Medulla oblongata (tissue), 1 donor: ENCODE measurements around the gene RAB30.
"Not testable (repeated sequence)": the region's sequence is repeated elsewhere in the genome, so short reads cannot be mapped to it uniquely, and the experiment has no call there.

ENCODE experiments used
- DNase-seq: peaks from one replicate; pipeline ENCODE4 v3.0.0-alpha.2; 2015; ENCODE audit errors: extremely low spot score

RAB30 gene

DNA sequence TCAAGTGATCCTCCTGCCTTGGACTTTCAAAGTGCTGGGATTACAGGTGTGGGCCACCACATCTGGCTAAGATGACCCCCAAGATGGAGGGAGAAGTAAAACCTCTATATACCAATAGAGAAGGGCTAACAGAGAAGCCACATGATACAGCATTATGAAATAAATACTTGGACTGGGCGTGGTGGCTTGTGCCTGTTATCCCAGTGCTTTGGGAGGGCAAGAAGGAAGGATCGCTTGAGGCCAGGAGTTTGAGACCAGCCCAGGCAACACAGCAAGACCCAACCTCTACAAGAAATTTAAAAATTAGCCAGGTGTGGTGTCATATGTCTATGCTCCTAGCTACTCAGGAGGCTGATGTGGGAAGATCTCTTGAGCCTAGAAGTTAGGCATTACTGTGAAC lies 61.7 kb downstream of the RAB30 start:
- DNase-seq: no peak

DNA sequence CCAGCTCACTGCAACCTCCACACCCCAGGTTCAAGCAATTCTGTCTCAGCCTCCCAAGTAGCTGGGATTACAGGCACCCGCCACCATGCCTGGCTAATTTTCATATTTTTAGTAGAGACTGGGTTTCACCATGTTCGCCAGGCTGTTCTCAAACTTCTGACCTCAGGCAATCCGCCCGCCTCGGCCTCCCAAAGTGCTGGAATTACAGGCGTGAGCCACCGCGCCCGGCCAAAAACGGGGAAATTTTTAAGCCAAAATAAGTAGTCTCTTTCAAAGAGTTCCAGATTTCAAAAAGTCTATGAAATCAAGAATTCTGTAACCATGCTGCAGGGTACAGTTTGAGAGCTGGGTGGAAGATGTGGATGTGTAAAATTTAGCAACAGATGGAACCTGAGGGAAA lies 62.6 kb downstream of the RAB30 start:
- not testable (repeated sequence) for DNase-seq

DNA sequence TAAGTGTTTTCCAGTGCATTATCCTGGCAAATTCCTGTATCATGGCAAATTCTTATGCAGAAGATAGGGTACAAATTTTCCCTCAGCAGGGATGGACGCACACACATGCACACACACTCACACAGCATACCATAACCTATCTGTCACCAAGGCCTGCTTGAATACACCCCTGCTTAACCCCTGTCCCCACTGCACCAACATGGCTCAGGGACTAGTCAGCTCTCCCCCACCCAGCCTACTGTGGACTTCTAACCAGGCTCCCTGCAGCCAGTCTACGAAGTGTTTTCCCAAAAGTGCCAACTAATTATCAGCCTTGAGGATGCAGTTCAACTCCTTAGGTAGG lies 63.1 kb downstream of the RAB30 start:
- no peak for DNase-seq

DNA sequence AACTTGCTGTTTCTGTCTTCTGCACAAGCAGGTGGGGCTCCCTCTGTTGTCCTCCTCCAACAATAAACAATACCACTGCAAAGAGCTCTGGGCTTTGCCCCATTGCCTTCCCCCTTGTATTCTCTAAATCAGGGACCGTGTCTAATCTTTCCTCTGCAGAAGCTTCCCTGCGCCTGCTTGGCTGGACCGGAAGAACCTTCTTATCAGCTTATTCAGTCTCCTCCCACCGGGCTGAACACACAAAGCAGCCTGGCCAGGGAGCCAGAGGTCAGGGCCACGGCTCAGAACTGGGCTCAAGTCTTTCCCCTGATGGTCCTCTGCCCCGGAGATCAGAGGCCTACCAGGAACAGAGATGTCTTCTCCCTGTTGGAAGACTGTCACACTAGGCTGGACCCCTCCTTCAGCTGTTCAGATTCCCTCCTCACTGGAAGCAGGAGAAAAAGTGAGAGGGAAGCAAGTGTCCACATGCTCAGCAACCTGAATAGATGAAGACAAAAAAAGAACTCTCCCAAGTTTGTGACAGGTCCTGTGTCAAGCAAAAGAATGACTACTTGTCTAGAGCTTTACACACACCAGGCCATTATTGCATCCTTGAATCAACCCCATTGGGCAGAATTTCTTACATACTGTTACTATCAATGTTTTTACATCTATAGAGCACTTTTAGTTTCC lies 63.7 kb downstream of the RAB30 start:
- DNase-seq: peak; percentile 57

DNA sequence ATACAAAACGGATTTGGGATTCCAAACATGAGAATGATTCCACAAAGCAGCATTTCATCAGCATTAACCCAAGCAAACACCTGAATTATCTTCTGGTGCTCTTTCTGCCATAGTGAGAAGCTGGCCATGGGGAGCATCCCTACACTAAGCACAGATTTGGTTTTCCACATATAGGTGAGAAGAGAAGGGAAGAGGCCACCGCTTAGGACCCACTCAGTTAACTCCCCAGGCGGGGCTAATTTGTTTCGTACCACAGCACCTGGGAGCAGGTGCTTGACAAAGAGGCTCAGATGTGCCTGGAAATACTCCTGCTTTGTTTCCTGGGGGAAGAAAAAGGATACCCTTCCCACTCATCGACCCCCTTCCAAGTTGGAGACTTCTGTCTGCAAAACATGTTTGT lies 64.2 kb downstream of the RAB30 start:
- no peak for DNase-seq

DNA sequence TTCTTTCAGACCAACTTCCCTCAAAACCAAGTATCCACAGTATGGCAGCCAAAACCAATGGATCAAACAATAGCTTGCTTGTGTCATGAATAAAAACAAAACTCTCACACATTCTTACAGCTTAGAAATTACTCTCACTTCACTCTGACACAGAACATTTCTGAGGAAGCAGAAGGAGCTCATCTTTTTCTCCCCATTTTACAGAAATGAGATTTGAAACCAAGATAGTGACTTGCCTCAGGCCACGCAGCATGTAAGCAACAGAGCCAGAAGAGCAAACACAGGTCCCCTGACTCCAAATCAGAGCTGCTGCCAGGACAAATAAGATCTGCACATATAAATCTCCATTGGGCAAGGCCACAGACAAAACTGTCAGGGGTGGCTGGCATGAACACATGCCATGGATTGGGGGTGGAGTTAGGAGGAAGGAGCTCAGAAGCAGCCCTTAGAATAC lies 64.8 kb downstream of the RAB30 start:
- peak; percentile 62 for DNase-seq

DNA sequence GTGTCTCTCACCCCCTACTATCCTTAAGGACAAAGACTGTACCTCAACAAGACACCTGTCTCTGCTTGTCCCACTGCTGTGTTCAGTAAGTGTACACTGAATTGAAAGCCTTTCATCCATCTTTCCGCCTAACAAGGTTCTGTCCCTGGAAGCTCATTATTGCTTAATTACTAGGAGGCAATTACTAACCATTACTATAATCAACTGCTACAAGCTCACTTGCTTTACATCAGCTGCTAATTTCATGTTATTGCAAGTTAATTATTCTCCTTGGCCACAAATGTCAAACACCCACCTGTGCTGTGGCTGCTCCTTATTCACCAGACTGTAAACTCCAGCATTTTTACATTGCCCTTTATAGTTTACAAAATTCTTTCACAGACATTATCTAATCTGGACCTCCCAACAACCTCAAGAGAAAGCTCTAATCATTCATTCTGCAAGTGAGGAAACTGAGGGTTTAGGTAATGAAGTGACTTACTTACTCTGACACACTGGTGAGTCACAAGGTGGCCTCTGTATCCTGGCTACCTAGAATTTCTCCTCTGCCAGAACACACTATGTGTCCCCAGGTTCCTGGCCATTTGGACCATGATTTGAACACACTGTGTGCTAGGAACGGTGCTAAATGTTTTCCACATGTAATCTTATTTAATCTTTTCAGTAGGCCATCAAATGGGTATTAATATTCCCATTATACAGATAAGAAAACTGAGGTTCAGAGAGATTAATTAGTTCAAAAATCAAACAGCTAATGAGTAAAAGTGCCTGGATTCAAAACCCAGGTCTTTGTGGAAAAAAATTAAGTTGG lies 66.7 kb downstream of the RAB30 start:
- DNase-seq: no peak

DNA sequence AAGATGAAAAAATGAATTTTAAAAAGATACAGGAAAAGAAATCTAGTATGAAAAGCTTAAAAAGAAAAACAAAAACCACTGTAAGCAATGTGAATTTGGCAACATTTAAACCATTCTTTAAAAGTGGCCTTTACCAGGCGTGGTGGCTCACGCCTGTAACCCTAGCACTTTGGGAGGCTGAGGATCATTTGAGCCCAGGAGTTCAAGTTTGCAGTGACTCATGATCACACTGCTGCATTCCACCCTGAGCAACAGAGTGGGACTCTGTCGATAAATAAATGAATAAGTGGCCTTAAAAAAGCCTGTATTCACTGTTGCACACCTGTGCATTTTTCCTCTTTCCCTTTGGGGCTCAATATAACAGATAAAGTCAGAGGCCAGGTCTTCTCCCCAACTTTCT lies 69.2 kb downstream of the RAB30 start:
- no peak for DNase-seq

DNA sequence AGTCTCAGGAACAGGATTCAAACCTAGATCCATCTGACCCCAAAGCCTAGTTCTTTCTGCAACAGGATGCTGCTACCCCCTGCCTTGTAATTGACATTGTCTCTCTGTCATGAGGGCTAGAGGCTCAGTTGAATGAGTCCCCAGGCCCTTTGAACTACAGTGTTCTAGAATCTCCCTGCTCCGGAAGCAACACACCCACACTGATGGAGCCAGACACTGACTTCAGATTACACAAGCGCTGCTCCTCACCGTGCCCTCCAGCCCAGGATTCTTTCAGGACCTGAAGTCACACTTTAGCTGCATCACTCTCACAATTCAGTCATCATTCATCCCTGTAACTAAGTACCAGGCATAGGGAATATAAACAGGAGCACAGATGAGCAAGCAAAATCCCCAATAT lies 69.6 kb downstream of the RAB30 start:
- peak; percentile 41 for DNase-seq

DNA sequence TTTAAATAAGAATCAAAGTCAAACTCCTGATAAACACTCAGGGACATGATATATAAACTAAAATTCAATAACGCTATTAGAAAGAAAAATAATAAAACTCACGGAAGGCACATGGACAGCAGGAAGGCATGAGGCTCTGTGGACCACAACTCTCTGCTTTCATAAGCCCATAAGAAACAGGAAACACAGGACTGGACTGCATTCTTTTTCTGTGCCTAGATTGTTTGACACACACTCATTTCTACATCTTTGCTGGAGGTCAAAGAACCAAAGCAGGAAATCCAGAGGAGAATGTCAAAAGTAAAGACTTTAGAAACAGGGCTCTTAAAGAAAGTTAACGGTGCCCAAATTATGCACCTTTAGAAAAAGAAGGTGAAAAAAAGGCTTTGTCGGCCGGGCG lies 71.3 kb downstream of the RAB30 start:
- no peak for DNase-seq

DNA sequence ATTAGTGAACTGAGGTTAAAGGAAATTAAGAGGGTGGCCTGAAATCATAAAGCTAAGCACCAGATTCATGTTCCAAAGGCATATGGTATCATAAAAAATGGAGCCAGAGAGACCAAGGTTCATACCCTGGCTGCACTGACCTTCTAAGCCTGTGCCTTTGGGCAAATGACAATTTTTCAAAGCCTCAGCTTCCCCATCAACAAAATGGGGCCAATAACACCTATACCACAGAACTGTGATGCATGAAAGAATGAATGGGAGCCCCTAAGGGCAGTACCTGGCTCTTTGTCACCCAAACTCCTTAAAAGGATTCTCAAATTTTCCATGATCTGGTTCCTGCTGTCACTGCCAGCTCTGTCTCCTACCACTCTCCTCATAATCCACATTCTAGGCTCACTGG lies 72.5 kb downstream of the RAB30 start:
- no peak for DNase-seq

DNA sequence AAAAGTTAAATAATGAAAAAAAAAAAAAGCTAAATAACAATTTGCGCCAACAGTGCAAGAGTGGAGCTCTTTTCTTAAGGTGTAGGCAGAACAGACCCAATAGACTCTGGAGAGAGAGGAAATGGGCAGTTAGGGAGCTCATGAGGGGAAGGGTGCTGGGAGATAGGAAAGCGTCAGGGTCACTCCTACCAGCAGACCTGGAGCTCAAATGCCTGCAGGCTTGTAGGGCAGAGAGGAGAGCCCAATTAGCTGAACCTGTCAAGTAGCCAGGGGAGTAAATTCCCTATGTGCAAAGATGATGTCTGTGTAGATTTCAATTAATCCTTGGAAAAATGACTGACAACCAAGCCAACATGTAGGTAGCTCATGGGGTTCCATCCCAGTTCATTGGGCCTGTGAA lies 73.0 kb downstream of the RAB30 start:
- no peak for DNase-seq

DNA sequence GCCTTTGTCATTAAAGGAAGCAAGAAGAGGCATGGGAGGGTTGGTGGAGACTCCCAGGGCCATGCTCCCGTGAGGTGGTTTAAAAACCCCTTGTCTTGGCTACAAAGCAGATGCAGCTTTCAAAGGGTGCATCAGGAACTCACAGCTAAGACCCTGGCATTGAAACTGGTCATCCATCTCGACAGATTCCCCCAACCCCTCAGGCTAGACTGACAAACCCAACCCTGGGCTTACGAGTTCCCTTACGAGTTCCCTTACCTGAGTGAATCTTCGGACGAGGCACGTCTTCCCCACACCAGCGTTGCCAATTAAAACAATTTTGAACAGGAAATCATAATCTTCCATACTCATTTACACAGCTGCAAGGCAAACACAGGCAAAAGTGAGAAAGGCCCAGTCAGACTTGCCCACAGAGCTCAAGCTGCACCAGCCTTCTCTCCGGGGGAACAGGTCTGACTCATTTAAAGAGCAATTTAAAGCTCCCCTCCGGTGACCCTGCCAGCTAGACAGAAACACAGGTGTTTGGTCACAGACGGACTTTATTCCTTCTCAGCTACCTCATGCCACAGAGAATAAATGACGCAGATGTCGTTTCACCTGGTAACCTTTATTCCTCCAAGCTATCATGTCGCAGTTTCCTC lies 74.6 kb downstream of the RAB30 start:
- DNase-seq: no peak

DNA sequence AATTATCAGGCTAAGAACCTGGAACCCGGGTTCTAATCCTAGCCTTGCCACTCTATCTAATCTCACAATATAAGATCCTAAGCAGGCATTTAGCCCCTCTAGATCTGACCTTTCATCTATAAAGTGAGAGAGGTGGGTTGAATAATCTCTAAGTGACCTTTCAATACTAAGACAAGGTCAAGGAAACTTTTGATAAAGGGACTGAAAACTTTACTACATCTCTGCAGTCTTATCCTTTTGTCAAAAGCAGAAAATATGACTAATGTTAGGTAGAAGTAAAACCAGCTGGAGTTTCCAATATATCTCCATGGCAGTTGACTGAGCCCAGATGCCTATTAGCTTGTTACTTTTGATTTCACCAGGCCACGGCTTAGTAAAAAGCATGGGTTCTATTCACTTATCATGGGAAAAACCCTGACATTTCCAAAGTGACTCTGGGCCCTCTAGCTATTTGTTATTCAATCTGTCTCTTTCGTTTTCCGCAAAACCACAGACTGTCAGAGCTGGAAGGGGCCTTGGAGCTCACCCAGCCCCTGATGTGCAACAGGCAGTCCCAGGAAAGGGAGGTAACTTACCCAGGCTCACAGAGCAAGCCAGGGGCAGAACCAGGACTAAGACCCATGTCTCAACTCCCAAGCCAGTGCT lies 75.8 kb downstream of the RAB30 start:
- no peak for DNase-seq

DNA sequence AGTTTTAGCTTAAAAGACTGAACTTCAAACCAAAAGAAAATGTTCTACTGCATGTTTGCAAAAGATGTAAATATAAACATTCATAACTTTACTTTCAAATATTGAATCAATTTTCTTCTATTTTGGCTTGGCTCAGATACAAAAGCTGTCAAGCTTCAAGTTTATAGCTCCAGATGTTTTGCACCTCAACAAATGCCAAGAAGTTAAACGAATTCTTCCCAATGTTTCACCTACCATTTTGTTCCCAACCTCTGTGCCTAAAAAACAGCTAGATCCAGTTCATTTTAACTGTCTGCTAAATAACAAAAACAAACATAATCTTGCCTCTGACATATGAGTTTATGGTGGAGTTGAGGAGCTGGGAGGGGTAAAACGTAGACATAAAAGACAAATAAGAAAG lies 76.5 kb downstream of the RAB30 start:
- DNase-seq: no peak

DNA sequence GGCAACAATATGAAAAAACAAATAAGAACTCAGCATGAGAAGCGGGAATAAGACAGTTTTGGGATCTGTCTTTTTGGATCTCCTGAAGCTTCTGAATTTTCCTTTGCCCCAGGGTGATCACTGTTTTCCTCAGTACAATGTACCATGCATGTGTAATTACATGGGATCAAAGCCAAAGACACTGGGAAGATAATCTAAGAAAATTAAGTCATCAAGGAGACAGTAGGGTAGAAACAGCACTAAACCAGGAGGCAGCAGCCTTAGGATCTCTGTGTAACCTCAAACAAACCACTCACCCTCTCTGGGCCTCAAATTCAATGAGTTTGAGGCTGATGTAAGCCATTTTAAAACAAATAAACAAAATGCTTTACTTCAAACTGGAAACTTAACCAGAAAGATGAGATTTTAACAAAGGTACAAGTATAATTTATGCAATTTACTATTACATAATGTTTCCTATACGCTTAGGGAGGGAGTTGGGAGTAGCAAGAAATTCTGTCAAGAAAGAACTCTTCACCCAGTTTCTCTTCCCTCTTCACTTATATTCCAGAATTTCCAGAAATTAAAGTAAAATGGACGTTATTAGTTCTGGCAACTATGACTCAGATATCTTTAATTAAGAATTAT lies 77.0 kb downstream of the RAB30 start:
- DNase-seq: no peak

DNA sequence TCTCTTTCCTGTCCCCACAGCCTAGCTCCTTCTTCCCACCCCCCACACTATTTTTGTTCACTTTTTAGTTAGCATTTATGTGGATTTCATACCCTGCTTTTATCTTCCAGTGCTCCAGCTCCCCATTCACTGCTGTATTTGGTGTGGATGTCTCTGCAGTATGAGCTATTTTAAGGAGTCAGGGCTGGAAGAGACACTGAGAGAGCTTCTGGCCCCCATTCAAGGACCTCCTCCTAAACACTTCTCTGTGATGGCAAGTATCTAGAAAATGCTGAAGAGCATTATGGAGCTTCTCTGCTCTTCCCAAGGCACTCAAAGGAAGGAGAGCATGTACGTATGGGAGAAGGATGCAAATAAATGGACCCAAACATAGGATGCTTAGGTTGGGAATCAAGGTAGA lies 79.5 kb downstream of the RAB30 start:
- no peak for DNase-seq

DNA sequence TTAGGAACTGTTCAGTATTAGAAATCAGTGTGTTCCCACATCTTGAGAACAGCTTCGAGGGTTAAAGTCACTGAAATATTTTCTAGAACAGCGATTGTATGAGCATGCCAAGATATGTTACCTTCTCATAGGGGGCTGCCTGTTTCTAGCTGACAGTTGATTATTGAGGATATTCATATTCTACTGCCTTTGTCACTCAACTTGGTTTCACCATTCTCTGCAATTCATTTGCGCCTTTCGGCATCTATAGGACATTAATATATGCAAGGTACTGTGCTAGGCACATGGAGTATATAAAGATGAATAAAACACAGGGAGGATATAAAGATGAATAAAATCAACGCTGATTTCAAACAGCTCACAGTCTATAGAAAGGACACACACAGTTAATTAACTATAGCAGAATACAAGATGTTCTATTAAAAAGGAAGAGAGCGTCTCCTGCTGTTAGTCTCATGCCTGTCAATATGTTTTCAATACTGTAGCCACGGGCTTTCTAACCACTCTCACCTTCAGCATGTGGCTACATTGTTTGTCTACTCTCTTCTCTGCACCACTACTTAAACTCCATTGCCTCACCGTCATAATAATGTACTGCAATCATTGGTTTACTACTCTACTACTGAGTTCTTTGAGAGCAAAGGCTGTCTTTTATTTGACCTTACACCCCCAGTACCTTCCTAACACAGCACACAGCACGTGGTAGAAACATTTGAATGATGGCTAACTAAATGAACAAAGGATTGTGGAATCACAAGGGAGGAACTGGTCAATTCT lies 81.9 kb downstream of the RAB30 start:
- DNase-seq: no peak

DNA sequence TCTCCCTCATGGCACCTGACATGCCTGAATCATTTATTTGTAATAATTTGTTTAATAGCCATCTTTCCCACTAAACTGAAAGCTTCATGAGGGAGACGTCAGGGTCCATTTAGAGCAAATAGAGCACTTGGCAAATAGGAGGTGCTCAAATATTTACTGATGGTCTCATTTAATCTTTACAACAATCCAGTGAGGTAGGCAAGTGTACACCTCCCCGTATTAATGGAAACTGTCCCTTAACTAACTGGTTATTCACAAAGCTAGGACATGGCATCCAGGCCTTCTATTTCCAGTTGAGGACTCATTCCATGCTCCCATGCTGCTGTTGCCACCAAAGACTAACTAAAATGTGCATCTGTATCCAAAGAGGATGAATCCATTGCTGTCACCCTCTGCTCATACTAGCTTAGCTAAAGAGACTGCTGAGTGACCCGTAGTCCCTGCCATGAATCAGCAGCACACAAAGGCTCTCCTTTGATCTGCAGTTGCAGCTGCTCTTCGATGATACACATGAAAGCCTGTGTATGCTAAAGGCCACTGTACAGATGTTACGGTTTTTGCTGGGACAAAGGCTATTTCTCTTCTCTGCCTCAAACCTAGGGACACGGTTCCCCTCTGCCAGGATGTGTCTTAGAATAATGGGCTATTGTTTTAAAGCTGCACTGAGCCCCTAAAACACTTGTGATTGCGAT lies 82.6 kb downstream of the RAB30 start:
- DNase-seq: peak; percentile 95

DNA sequence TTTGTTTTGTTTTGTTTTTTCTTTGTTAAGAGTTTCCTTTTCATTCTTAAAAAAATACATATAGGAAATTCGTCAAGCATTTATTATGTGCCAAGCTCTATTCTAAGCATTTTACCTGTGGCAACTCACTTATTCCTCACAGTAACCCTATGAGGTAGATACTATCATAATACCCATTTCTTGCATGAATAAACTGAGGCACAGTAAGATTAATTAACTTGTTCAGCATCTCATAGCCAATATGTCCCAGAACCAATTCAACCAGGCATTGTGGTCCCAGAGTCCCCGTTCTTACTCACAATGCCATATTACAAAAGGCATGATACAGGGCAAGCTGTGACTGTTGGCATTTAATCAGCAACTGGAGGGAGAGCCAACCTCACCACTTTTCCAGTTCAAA lies 83.7 kb downstream of the RAB30 start:
- DNase-seq: no peak

DNA sequence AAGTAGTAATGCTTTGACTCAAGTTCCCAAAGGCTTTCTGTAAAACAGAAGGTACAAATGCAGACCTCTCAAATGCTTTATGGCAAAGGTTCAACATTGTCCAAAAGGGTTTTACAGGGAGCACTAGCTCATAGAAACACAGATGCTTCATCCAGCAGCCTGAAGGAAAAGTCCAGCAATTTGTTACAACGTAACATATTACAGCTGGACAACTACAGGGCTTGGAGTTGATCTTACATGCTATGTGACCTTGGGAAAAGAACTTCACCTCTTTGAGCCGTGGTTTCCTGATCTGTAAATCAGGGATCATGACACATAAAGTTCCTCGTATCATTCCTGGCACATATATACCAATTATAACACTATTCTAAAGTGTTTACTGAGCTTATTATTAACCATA lies 85.3 kb downstream of the RAB30 start:
- no peak for DNase-seq
